Right lobe of liver (tissue), 6 donors: ENCODE results near the gene GALNT2. TPM values are rescaled to one million over a fixed set of nuclear protein-coding genes. Genes with fewer than 3 reads are reported as not detected.

Experiments used
- ATAC-seq, 4 donors: fragments of 200-7000 bp; cut with Tn5 transposase; one replicate each; pipeline ENCODE4 v1.9.1; 2020; ENCODE audit warnings: mild to moderate bottlenecking in 4 of 4, moderate library complexity in 4 of 4
- DNase-seq, 3 donors: peaks; one replicate each; pipeline ENCODE4 v3.0.0-alpha.2; 2020
- H3K27ac ChIP-seq, 3 donors: fragments of 200-600 bp; one replicate each; pipeline ENCODE4 v1.8.0; 2022
- H3K27me3 ChIP-seq, 2 donors: fragments of 200-600 bp; one replicate each; pipeline ENCODE4 v1.8.0; 2022
- H3K36me3 ChIP-seq, 4 donors: fragments of 200-600 bp; sonication (generic) in 1 of 4; one replicate each; pipeline versions ENCODE4 v1.5.1 to v1.8.0; 2017 to 2022; ENCODE audit warnings: control low read depth in 1 of 4
- H3K4me1 ChIP-seq, 4 donors: fragments of 200-600 bp; sonication (generic) in 1 of 4; one replicate each; pipeline versions ENCODE4 v1.5.1 to v1.8.0; 2017 to 2022; ENCODE audit warnings: control low read depth in 1 of 4
- H3K4me3 ChIP-seq, 3 donors: fragments of 200-600 bp; one replicate each; pipeline ENCODE4 v1.8.0; 2022
- H3K9me3 ChIP-seq, 4 donors: fragments of 200-600 bp; sonication (generic) in 1 of 4; one replicate each; pipeline versions ENCODE4 v1.5.1 to v1.8.0; 2017 to 2022; ENCODE audit warnings: control low read depth in 1 of 4
- POLR2A ChIP-seq: fragments of 450-650 bp; IDR thresholded peaks from one replicate; pipeline ENCODE4 v1.6.1; 2017; ENCODE audit warnings: antibody characterized with exemption, mild to moderate bottlenecking
- WGBS: methylation state at CpG from one replicate; pipeline ENCODE4 v1.1.6; 2018; ENCODE audit warnings: low coverage, low lambda C conversion rate; ENCODE audit not compliant: insufficient coverage; ENCODE audit errors: missing lambda C conversion rate; 5-methylcytosine and 5-hydroxymethylcytosine counted together
- intact Hi-C, 2 donors: fragments of 100-400 bp; cut with DNase I; formaldehyde crosslinking; loops; one replicate each; pipeline versions ENCODE4 v1.11.2 to v1.14.1; 2022
- total RNA-seq, 6 experiments: library from RNA; depleted of rRNA in 2 of 6; stranded (reverse); fragments of >200 nt in 2 of 6; fragmentation: NEBNext Ultra II Directional in 3 of 6; extraction: Animal tissue kit (Norgen Biotek cat#: 25700) in 3 of 6; gene quantifications; one replicate each; pipeline versions ENCODE4 v1.1.0 to v1.2.4, GENCODE V29; 2016 to 2023
- TF ChIP-seq, protein P1 (sequence below), 4 donors: fragments of 200-600 bp in 3 of 4; fragments of 450-650 bp in 1 of 4; IDR thresholded peaks; one replicate each; pipeline versions ENCODE4 v1.5.1 to v1.8.0; 2016 to 2022; ENCODE audit warnings: antibody characterized with exemption in 4 of 4, mild to moderate bottlenecking in 2 of 4
- donor health status: DM: no; HTN: yes; CAD: no.
- donor health status: DM: no; HTN: no; CAD: no.
- donor health status: DM: no; HTN: no; CAD: no.
- donor health status: DM: no; HTN: yes; CAD: no.
- donor health status: DM: no; HTN: yes; CAD: no.

The GALNT2 gene
- total RNA-seq, 6 experiments from 2014 or later = 58.0 to 152 (median 131) TPM

DNA sequence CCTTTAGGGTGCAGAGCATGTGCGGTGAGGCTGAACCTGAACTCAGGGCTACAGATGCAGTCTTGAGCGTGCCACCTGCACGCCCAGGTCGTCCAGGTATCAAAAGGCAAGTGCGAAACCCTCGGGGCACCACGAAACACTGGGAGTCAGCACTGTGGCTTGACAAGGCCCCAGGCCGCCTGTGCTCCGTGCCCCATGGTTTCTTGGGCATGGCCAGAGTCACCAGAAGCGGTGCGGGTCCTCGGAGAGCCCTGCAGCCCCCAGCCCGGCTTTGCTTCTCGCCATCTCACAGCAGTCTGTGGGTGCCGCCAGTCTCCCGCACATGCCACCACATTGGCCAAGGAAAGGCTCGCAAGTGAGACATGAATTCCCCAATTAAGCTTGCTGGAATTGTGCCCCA lies 241.8 kb downstream of the GALNT2 start:
- H3K36me3 ChIP-seq = no peaks in the 10 kb centered on the region
- no peak overlapping the region for H3K27ac ChIP-seq
- DNase-seq (no peak), ATAC-seq (no peak)
- no peak overlapping the region for H3K4me3 ChIP-seq
- no peaks in the 10 kb centered on the region for H3K9me3 ChIP-seq
- intact Hi-C loops = loop anchor here in 1 of 2 donors (5.0 kb wide), 1 partner anchor 647 kb away; no protein-coding TSS in a partner anchor
- H3K27me3 ChIP-seq = no peaks in the 10 kb centered on the region
- TF ChIP-seq, protein P1, sequence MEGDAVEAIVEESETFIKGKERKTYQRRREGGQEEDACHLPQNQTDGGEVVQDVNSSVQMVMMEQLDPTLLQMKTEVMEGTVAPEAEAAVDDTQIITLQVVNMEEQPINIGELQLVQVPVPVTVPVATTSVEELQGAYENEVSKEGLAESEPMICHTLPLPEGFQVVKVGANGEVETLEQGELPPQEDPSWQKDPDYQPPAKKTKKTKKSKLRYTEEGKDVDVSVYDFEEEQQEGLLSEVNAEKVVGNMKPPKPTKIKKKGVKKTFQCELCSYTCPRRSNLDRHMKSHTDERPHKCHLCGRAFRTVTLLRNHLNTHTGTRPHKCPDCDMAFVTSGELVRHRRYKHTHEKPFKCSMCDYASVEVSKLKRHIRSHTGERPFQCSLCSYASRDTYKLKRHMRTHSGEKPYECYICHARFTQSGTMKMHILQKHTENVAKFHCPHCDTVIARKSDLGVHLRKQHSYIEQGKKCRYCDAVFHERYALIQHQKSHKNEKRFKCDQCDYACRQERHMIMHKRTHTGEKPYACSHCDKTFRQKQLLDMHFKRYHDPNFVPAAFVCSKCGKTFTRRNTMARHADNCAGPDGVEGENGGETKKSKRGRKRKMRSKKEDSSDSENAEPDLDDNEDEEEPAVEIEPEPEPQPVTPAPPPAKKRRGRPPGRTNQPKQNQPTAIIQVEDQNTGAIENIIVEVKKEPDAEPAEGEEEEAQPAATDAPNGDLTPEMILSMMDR (IDR thresholded peaks at IDR 0.05) = no peak
- no peak for TF ChIP-seq POLR2A
- peaks cover 0 to 6% (median 0%) of the 10 kb centered on the region in 4 donors for H3K4me1 ChIP-seq
- 100% methylated on average over 1 of the region's 17 CpGs for WGBS

DNA sequence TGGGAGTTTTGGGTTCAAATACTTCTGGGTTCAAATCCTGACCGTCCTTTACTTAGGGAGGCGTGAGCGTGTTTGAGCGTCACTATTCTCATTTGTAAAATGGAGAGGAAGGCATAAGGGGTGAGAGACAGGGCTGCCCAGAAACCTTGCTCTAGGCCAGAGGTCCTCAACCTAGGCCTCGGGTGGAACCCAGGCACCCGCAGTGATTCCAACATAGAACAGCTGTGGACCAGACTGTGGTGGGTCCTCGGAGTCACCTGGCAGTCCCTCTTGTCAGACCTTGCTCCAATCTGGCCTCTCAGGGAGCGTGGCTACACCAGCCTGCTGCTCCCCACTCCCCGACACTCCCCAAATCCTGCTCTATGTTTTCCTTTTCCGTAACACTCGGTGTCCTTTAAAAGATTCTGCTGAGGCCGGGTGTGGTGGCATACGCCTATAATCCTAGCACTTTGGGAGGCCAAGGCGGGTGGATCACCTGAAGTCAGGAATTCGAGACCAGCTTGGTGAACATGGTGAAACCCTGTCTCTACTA lies 242.7 kb downstream of the GALNT2 start:
- H3K27ac ChIP-seq = no peak overlapping the region
- no peaks in the 10 kb centered on the region for H3K36me3 ChIP-seq
- H3K4me3 ChIP-seq = no peak overlapping the region
- DNase-seq = no peak
- H3K27me3 ChIP-seq = no peaks in the 10 kb centered on the region
- H3K4me1 ChIP-seq = no peaks in the 10 kb centered on the region
- H3K9me3 ChIP-seq = no peaks in the 10 kb centered on the region
- TF ChIP-seq, protein P1 (IDR thresholded peaks at IDR 0.05) = no peak
- TF ChIP-seq POLR2A = no peak
- 89% methylated on average over 9 of the region's 15 CpGs for WGBS
- intact Hi-C loops = loop anchor here in 1 of 2 donors (5.0 kb wide), 1 partner anchor 647 kb away; no protein-coding TSS in a partner anchor
- no peak for ATAC-seq

- 31% methylated on average over 14 of the region's 14 CpGs for WGBS
- DNase-seq = peak; percentile 72 to 78 (median 76)
- H3K4me3 ChIP-seq = no peak overlapping the region
- peak; percentile 94 to 98 (median 96) for ATAC-seq
- H3K4me1 ChIP-seq = no peaks in the 10 kb centered on the region
- intact Hi-C loops = no loop called here
- no peaks in the 10 kb centered on the region for H3K36me3 ChIP-seq
- H3K27ac ChIP-seq = no peak overlapping the region
- TF ChIP-seq POLR2A = no peak
- TF ChIP-seq, protein P1 (IDR thresholded peaks at IDR 0.05) = peak; percentile 91 to 97 (median 94)
- no peaks in the 10 kb centered on the region for H3K9me3 ChIP-seq
- H3K27me3 ChIP-seq = no peaks in the 10 kb centered on the region
These were observed 243.5 kb downstream of the GALNT2 start for GRCh38 chr1:230310381-230311163.

DNA sequence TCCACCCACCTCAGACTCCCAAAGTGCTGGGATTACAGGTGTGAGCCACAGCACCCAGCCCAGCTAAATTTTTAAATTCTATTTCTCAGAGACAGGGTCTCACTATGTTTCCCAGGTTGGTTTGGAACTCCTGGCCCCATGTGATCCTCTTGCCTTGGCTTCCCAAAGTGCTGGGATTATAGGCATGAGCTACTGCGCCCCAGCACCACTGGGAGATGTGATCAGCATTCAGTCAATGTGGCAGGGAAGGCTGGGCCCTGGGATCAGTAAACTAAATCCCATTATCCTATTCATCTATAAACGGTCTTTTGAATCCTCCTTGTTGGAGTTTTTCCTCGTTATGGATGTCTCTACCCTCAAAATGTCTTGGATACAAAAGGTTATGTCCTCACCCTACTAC lies 245.6 kb downstream of the GALNT2 start:
- Histone ChIP-seq H3K27me3 (no peaks in the 10 kb centered on the region), H3K9me3 (no peaks in the 10 kb centered on the region), H3K4me1 (no peaks in the 10 kb centered on the region), H3K27ac (no peak overlapping the region), H3K36me3 (no peaks in the 10 kb centered on the region), H3K4me3 (no peak overlapping the region)
- no peak for TF ChIP-seq POLR2A
- TF ChIP-seq, protein P1 (IDR thresholded peaks at IDR 0.05) = no peak
- DNase-seq (peak in 1 of 3 donors; percentile 5), ATAC-seq (no peak)
- WGBS = 65% methylated on average over 3 of the region's 3 CpGs
- intact Hi-C loops = no loop called here
